ENCODE results near the gene EXOC3L4. TPM values are rescaled to one million over a fixed set of nuclear protein-coding genes. Genes with fewer than 3 reads are reported as not detected.

The EXOC3L4 gene
- total and polyA plus RNA-seq, 2 of the 8 experiments (the other 6 are each of a cell fraction or from before 2014, with no cell fraction given) = 0.45 to 0.57 TPM

DNA sequence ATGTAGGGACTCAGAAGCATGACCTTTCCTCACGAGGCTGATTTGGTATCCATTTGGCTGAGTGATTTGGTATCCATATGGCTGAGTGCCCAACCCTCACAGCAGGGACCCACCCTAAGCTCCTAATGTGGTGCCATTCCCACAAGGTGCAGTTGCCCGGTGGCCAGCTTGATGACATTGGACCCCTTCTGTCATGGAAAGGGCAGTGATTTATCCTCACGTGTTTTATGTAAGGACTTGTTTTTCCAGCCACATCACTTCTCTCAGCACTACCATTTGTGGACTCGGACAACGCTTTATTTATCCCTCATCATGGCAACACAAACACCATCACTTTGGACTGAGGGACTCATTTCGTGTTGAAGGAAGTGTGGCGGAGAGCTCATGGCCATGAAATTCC lies 28.7 kb upstream of the EXOC3L4 start:
- no peak overlapping the region for H3K23ac ChIP-seq (ENCODE audit: insufficient read length)
- H2BK120ac ChIP-seq (replicated peaks; ENCODE audit: low read depth, low read length) = no peak overlapping the region
- H3K4me2 ChIP-seq (ENCODE audit: insufficient read depth in 1 of 2, low read depth in 2 of 2, low read length in 2 of 2) = no peak overlapping the region
- no peak overlapping the region for H2BK12ac ChIP-seq (ENCODE audit: low read depth, low read length)
- H2BK5ac ChIP-seq (ENCODE audit: low read depth, low read length) = no peak overlapping the region
- no peak overlapping the region for H3K4ac ChIP-seq (replicated peaks; ENCODE audit: insufficient read length, low read depth, low read length)
- H2BK15ac ChIP-seq (ENCODE audit: low read length) = no peak overlapping the region
- no peaks in the 10 kb centered on the region for H3K79me2 ChIP-seq (ENCODE audit: control insufficient read depth in 1 of 2, insufficient read depth in 2 of 2, low read length in 2 of 2)
- no peak overlapping the region for H3K18ac ChIP-seq (ENCODE audit: extremely low read depth, low read length)
- no peak overlapping the region for H2BK20ac ChIP-seq (ENCODE audit: low read length)
- no peaks in the 10 kb centered on the region for H4K20me1 ChIP-seq (replicated peaks in 1 of 2; ENCODE audit: control insufficient read depth in 1 of 2, insufficient read depth in 2 of 2, low read length in 2 of 2)
- H3K79me1 ChIP-seq (ENCODE audit: low read depth, low read length) = no peaks in the 10 kb centered on the region; the same call in 1 of the 2 replicates
- H4K91ac ChIP-seq (replicated peaks; ENCODE audit: insufficient read length, low read length) = no peak overlapping the region
- H3K23me2 ChIP-seq (ENCODE audit: low read depth, low read length) = no peaks in the 10 kb centered on the region; the same call in 1 of the 2 replicates
- H2AFZ ChIP-seq (ENCODE audit: low read length) = no peak overlapping the region
- no peaks in the 10 kb centered on the region for H3K27me3 ChIP-seq (replicated peaks in 1 of 4; ENCODE audit: control insufficient read depth in 3 of 4, extremely low read depth in 1 of 4, insufficient read depth in 3 of 4, low read length in 3 of 4)
- H4K8ac ChIP-seq (ENCODE audit: extremely low read depth, insufficient read depth, low read length) = no peak overlapping the region
- H3K9me3 ChIP-seq (ENCODE audit: insufficient read depth in 2 of 2, low read depth in 1 of 2, low read length in 1 of 2) = no peaks in the 10 kb centered on the region
- ChIA-PET CTCF (ENCODE audit: partially characterized antibody) (interaction anchor here (1.0 to 1.6 kb wide), 2 partner anchors 9 to 61 kb away, joined by 3 to 4 read pairs; no protein-coding TSS in a partner anchor), POLR2A (ENCODE audit: partially characterized antibody) (interaction anchor here (0.7 kb wide), 1 partner anchor 34 kb away, joined by 3 read pairs; no protein-coding TSS in a partner anchor)
- no peak overlapping the region for H2AK5ac ChIP-seq (ENCODE audit: low read depth, low read length)
- TF ChIP-seq BRCA1 (IDR thresholded peaks at IDR 0.05; ENCODE audit: low read depth, low read length) = no peak
- no peak for TF ChIP-seq TAF1 (IDR thresholded peaks at IDR 0.05; ENCODE audit: low read depth, low read length)
- no peak for TF ChIP-seq HDAC6 (IDR thresholded peaks at IDR 0.05; ENCODE audit: low read depth, low read length)
- TF ChIP-seq RAD21 (IDR thresholded peaks at IDR 0.05 in 1 of 2, conservative IDR thresholded peaks at IDR 0.05 in 1 of 2; ENCODE audit: low read depth in 2 of 2, low read length in 2 of 2) = no peak
- TF ChIP-seq SP2 (IDR thresholded peaks at IDR 0.05; ENCODE audit: low read length) = no peak
- TF ChIP-seq SP1 (IDR thresholded peaks at IDR 0.05; ENCODE audit: low read depth, low read length) = no peak
- no peaks in the 10 kb centered on the region for H3K36me3 ChIP-seq (ENCODE audit: control insufficient read depth in 2 of 4, insufficient read depth in 4 of 4, low read length in 3 of 4)
- no peak overlapping the region for H3K56ac ChIP-seq (replicated peaks; ENCODE audit: insufficient read length, low read depth, low read length)
- no peak overlapping the region; a peak in 1 of 7 replicates for H3K9ac ChIP-seq (replicated peaks in 1 of 4; ENCODE audit: extremely low read depth in 1 of 4, low read depth in 3 of 4, low read length in 3 of 4)
- H3K4me1 ChIP-seq (replicated peaks in 1 of 4; ENCODE audit: control insufficient read depth in 3 of 4, insufficient read depth in 4 of 4, low read length in 3 of 4) = peaks cover 0 to 4% (median 0%) of the 10 kb centered on the region in 4 experiments; a peak in 1 of 7 replicates
- no peak overlapping the region for H4K5ac ChIP-seq (ENCODE audit: insufficient read length, low read depth, low read length)
- H3K4me3 ChIP-seq (ENCODE audit: extremely low read depth in 1 of 4, insufficient read depth in 2 of 4, low read depth in 3 of 4, low read length in 4 of 4) = no peak overlapping the region
- WGBS, 2 experiments (ENCODE audit: extremely low coverage in 1 of 2, insufficient coverage in 1 of 2, insufficient read length in 1 of 2, insufficient replicate concordance in 2 of 2, low coverage in 1 of 2, low lambda C conversion rate in 2 of 2, missing lambda C conversion rate in 1 of 2) = 93% methylated on average over 7 of the region's 7 CpGs; no CpG with 5 or more reads in 1 of the 2 experiments
- no peak overlapping the region for H3K27ac ChIP-seq (ENCODE audit: low read depth, low read length)
- DNase-seq (ENCODE audit: low read depth in 1 of 2, low spot score in 2 of 2) (no peak), FAIRE-seq (no peak)
- H3K14ac ChIP-seq (ENCODE audit: insufficient read length) = no peak overlapping the region

Data from H1 (cell line).